GM19193 (cell line): ENCODE data around the gene NDUFB10.

Experiments used
- POLR2A ChIP-seq: IDR thresholded peaks from 4 replicates; pipeline ENCODE4 v1.6.1; 2011; ENCODE audit not compliant: insufficient read depth, insufficient read length; ENCODE audit errors: extremely low read depth

NDUFB10 gene

DNA sequence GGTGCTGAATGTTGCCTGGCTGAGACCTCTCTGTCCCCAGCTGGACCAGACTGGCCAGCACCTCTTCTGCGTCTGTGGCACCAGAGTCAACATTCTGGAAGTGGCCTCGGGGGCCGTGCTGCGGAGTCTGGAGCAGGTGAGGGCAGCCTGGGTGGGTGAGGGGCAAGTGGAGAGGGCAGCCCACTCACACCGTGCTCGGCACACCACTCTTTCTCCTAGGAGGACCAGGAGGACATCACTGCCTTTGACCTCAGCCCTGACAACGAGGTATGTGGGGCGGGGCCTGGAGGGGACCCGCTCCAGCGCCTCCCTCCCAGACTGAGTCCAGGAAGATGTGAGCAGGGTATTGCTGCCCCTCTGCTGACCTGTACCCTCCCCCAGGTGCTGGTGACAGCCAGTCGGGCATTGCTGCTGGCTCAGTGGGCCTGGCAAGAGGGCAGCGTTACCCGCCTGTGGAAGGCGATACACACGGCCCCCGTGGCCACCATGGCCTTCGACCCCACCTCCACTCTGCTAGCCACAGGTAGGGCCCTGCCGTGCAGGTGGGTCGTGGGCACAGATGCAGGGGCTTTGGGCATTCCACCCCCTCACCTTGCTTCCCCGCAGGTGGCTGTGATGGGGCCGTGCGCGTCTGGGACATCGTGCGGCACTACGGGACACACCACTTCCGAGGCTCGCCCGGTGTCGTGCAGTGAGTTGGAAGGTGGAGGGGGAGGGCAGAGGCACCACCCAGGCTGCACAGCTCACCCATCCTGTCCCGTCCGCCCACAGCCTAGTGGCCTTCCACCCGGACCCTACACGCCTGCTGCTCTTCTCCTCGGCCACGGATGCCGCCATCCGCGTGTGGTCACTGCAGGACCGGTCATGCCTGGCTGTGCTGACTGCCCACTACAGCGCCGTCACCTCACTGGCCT lies 15.1 kb downstream of the NDUFB10 start:
- no peak for TF ChIP-seq POLR2A

DNA sequence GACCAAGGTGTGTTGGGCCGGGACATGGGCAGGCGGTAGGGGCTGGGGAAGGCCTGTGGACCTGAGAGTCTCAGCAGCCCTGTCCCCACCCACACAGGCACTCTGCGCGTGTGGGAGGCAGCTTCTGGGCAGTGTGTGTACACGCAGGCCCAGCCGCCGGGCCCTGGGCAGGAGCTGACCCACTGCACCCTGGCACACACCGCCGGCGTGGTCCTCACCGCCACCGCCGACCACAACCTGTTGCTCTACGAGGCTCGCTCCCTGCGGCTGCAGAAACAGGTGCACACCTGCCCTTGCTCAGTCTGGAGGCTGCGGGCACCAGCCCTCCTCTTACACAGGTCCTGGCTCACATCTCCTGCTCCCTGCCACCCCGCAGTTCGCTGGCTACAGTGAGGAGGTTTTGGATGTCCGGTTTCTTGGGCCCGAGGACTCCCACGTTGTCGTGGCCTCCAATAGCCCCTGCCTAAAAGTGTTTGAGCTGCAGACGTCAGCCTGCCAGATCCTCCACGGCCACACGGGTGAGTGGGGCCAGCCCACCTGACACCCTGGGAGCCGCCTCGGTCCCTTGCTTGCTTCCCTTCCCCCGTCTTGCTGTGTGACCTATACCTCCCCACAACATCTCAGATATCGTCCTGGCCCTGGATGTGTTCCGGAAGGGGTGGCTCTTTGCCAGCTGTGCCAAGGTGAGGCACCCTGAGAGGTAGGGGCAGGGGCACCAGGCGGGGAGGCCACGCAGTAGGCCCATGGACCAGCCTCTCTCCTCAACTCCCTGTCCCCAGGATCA lies 16.3 kb downstream of the NDUFB10 start:
- TF ChIP-seq POLR2A: no peak

DNA sequence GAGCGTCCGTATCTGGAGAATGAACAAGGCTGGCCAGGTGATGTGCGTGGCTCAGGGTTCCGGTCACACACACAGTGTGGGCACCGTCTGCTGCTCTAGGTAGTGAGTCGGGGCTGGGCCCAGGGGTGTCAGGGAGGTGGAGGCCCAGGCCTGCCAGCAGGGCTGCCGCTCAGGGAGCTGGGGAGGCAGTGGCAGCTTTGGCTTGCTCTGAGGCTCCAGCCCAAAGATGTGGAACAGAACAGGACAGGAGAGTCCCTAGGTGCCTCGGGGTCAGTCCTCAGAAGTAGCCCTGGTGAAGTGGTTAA lies 16.8 kb downstream of the NDUFB10 start:
- no peak for TF ChIP-seq POLR2A

DNA sequence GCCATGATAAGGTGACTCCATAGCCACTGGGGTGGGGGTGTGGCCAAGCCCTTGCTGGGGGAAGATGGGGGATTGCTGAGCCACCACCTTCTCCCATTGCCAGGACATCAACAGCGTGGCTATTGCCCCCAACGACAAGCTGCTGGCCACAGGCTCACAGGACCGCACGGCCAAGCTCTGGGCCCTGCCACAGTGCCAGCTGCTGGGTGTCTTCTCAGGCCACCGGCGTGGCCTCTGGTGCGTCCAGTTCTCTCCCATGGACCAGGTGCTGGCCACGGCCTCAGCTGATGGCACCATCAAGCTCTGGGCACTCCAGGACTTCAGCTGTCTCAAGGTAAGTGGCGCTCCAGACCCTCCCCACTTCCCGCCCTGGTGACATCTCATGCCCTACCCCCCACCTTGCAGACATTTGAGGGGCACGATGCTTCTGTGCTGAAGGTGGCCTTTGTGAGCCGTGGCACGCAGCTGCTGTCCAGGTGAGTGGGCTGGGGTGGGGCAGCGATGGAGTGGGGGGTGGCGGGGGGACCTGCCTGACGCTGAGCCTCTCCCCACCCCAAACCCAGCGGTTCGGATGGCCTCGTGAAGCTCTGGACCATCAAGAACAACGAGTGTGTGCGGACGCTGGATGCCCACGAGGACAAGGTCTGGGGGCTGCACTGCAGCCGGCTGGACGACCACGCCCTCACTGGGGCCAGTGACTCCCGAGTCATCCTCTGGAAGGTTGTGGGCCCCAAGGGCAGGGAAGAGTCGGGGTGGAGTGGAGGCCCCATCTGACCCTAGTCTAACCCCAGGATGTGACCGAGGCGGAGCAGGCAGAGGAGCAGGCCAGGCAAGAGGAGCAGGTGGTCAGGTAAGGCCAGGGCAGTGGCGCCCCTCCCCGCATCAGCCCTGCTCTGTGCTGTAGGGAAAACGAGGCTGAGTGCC lies 17.9 kb downstream of the NDUFB10 start:
- no peak for TF ChIP-seq POLR2A

DNA sequence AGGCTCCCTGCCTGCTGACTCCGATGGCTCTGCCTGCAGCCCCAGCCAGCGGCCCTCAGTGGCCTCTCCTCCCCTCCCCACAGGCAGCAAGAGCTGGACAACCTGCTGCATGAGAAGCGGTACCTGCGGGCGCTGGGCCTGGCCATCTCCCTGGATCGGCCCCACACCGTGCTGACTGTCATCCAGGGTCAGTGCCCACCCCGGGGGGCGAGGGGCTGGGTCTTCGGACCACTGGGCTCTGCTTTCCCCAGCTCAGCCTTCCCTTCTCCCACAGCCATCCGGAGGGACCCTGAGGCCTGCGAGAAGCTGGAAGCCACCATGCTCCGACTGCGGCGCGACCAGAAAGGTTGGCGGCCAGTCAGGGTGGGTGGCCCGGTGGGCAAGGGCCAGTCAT lies 18.5 kb downstream of the NDUFB10 start:
- no peak for TF ChIP-seq POLR2A

DNA sequence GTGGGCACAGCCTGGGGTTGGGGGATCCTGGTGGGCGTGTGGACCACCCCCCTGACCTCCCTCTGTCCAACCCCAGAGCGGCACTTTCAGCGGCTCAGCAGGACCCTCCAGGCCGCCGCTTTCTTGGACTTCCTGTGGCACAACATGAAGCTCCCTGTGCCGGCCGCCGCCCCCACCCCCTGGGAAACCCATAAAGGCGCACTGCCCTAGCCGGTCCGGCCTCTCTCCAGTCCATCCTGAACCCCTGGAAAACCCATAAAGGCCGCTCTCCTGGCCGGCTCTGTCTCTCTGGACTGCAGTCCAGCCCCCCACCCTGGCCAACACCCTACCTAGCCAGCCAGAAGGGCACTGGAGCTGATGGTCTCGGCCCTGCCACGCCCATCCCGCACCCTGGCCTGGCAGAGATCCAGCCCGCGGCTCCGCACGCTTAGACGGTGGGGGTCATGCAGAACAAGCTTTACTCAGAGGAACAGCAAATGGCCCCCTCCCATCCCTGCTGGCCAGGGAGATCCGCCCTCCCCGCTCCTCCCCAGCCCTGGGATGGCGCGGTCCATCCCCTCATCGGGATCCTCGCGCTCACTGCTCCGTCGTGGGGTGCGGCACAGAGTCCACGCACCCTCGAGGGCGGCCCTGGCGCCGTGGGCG lies 19.3 kb downstream of the NDUFB10 start:
- no peak for TF ChIP-seq POLR2A

DNA sequence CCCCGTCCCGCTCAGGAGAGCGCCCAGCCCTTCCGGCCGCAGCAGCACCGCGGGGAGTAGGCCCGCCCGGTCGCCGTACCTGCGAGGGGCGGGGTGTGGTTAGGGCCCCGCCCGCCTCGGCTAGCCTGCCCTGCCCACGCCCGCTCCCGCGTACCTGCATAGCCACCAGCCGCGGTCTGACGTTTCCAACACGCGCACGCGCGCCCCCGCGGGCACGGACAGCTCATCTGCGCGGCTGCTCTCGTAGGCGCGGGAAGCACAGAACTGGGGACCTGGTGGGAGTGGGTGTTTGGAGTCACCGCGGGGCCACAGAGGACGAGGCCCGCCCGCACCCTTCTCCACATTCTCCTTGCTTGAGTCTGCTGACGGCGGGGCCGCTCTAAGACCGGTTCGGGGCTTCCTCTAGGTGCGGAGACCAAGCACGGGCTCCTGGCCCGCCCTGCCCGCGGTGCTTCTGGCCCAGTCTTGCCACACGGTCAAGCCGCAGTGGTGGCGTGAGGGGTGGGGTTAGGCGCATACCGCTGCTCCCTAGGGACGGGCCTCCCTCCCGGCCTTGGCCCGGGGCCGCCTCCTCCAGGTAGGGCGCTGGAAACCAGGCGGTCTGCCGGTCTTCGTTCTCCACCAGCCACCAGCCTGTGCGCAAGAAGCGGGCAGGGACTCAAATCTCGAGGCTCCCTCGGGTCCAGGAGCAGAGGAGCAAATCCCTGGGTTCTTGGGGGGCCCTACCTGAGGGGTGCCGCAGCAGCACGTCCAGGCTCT lies 20.1 kb downstream of the NDUFB10 start:
- TF ChIP-seq POLR2A: no peak

DNA sequence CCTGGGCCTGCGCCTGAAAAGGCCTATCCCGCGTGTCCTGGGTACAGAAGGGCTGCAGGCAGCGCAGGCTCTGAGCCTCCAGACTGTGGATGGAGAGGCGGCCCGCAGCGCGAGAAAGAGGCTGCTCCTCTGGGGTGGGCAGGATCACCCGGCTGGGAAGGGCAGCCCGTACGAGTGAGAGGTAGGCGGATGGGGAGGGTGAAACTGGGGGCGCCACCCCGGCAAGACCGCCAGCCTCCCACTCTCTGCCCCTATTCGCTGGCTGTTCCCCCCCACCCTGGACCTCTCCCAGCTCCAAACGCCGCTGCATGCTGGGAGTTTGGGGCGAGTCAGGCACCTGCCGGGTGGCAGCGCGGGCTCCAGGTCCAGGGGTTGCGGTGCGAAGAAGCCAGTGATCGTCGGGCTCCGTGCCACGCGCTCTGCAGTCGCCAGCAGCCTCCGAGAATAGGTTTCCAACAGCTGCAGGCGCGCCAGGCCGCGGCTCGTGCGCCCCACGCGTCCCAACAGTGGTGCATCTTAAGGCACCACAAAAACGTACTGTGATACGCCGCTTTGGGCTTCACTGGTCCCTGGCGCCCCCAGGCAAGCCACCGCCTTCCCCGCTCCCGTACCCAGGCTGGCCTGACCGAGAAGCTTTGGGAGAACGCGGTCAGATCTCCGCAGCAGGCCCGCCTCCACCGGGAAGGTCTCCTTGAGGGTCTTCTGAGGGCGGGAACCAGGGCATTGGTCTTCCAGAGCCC lies 20.9 kb downstream of the NDUFB10 start:
- TF ChIP-seq POLR2A: no peak

DNA sequence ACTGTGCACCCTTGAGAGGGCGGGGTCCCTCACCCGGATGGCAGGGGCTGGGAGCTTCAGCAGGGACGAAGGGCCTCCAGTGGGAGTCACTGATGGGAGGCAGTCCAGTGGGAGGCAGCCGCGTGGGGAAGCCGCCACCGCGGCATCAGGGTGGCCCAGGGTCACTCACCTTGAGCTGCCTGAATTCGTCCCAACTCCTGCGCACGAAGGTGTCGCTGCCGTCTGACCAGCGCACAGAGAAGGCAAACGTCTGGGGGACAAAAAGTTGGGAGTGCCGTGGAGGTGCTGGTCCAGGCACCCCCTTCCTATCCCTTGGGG lies 21.4 kb downstream of the NDUFB10 start:
- no peak for TF ChIP-seq POLR2A

DNA sequence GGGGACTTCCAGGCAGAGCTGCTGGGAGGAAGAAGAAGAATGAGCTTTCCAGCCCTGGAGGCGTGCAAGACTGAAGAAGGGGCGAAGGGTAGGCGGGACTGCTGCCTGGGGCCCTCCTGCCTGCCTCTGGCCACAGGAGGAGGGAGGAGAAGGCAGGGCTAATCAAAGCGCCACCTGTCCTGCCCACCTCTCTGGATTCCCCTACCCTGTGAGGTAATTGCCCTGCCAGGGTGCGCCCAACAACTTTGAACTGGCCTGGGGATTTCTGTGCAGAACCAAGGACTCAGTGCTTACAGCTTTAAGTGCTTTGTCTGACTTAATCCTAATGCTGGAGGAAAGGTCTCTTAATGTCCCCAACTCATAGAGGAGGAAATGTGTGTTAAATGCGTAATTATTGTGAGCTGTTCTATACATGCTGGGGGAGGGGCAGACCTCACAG lies 22.1 kb downstream of the NDUFB10 start, which contains the start of gene NOXO1:
NOXO1 (minus strand) TSS at position 72 of the 439 bp plus-strand sequence. CDS start 290 bp downstream, outside the sequence.
- TF ChIP-seq POLR2A: no peak

DNA sequence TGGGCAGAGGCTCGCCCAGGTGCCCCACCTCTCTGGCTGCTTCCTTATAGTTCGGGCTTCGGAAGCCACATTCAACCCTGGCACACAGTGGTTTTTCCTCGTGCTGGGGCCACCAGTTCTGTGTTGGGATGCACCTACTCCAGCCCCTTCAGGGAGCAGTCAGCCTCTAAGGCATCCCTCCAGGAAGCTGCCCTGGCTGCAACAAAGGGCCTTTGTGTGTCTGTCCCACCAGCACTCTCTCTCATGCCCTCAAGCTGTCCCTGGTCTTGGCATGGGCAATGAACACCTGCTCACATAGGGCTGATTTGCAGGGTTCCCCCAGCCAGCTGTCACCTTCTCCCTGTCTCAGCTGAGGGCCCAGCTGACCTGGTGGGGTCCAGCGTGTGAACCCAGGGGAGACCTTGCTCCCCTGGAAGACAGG lies 22.7 kb downstream of the NDUFB10 start:
- no peak for TF ChIP-seq POLR2A

DNA sequence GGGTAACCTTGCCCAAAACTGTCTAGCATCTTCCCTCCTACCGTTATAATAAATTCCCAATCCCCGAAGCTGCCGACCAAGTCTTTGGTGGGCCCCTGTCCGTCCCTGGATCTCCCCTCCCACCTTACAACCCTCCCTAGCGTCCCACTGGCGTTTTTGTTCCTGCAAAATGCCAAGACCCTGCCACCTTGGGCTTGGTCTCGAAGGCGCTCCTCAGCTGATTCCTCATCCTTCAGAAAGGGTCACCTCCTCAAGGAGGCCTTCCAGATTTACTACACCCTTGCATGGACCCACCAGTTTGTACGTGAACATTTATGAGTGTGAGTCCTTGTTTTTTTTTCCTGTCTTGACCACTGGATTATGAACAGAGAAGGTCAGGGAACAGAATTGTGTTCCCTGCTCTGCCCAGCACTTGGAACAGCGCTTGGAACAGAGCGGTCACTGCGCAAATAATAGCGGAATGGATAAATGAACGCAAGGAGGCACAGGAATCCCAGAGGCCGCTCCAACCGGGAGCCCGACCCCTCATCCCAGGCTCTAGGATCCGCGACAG lies 23.7 kb downstream of the NDUFB10 start:
- no peak for TF ChIP-seq POLR2A
